A673 (cell line): ENCODE data around the gene PSMC5. TPM values are rescaled to one million over a fixed set of nuclear protein-coding genes. Genes with fewer than 3 reads are reported as not detected.

Experiments
- BruUV-seq: library from RNA; stranded (reverse); fragments of 400-500 nt; replicated peaks from 2 replicates; lab custom pipeline; 2021; lab: Mats Ljungman, UMichigan
- CTCF ChIA-PET: fragments of 300-600 bp; sonication (Branson Sonifier 250); formaldehyde crosslinking; loops from one replicate; lab custom pipeline; 2022; ENCODE audit warnings: antibody characterized with exemption; lab: Charles Lee
- POLR2A ChIA-PET: fragments of 300-600 bp; sonication (Branson Sonifier 250); formaldehyde crosslinking; loops from one replicate; lab custom pipeline; 2022; ENCODE audit warnings: antibody characterized with exemption; ENCODE audit not compliant: low non-redundant PET; lab: Charles Lee
- DNase-seq: peaks from one replicate; pipeline ENCODE4 v3.0.0-alpha.2; 2015; ENCODE audit warnings: low spot score
- H3K27ac ChIP-seq: fragments of 200-600 bp; sonication (generic); 2 replicates; pipeline ENCODE4 v1.5.1; 2016; ENCODE audit warnings: mixed run types, low read depth, mild to moderate bottlenecking, mixed read lengths, antibody characterized with exemption, low read length; ENCODE audit not compliant: poor library complexity, severe bottlenecking
- H3K27me3 ChIP-seq: fragments of 200-600 bp; sonication (generic); replicated peaks from 2 replicates; pipeline ENCODE4 v1.6.1; 2017; ENCODE audit warnings: mixed run types, low read depth, mild to moderate bottlenecking, mixed read lengths, antibody characterized with exemption, low read length; ENCODE audit not compliant: insufficient read depth, poor library complexity
- H3K36me3 ChIP-seq: fragments of 200-600 bp; sonication (generic); 2 replicates; pipeline ENCODE4 v1.6.1; 2016; ENCODE audit warnings: mixed run types, mild to moderate bottlenecking, mixed read lengths, antibody characterized with exemption, low read length; ENCODE audit not compliant: insufficient read depth, poor library complexity, severe bottlenecking
- H3K4me1 ChIP-seq: fragments of 200-600 bp; sonication (generic); 2 replicates; pipeline ENCODE4 v1.6.1; 2017; ENCODE audit warnings: mixed run types, mild to moderate bottlenecking, mixed read lengths, antibody characterized with exemption, low read length; ENCODE audit not compliant: insufficient read depth, poor library complexity, severe bottlenecking
- H3K4me3 ChIP-seq: fragments of 200-600 bp; sonication (generic); 2 replicates; pipeline ENCODE4 v1.5.1; 2016; ENCODE audit warnings: low read depth, mixed run types, mild to moderate bottlenecking, mixed read lengths, low read length; ENCODE audit not compliant: poor library complexity, severe bottlenecking
- H3K9me3 ChIP-seq: fragments of 200-600 bp; sonication (generic); 2 replicates; pipeline ENCODE4 v1.6.1; 2016; ENCODE audit warnings: mixed run types, low read depth, mild to moderate bottlenecking, mixed read lengths, antibody characterized with exemption, low read length; ENCODE audit not compliant: poor library complexity, severe bottlenecking
- CTCF ChIP-seq: fragments of 300-800, 200-600 bp; sonication (generic); conservative IDR thresholded peaks from 2 replicates; pipeline ENCODE4 v1.5.1; 2017; ENCODE audit warnings: low read depth, mild to moderate bottlenecking, antibody characterized with exemption, low read length, moderate library complexity, mixed read lengths
- EZH2 ChIP-seq: fragments of 200-600 bp; sonication (generic); IDR thresholded peaks from 2 replicates; pipeline ENCODE4 v1.6.1; 2017; ENCODE audit warnings: borderline replicate concordance, low read depth, mild to moderate bottlenecking, mixed read lengths, antibody characterized with exemption, low read length; ENCODE audit not compliant: poor library complexity, severe bottlenecking
- intact Hi-C: fragments of 100-400 bp; cut with micrococcal nuclease; formaldehyde crosslinking; loops from one replicate; pipeline ENCODE4 v1.10.0; 2022; ENCODE audit not compliant: unreplicated experiment
- total RNA-seq: library from RNA; stranded (reverse); gene quantifications from 2 replicates; pipeline ENCODE4 v1.2.3, GENCODE V29; 2021

The PSMC5 gene
- total RNA-seq, 1 experiment from 2014 or later = 302 TPM

DNA sequence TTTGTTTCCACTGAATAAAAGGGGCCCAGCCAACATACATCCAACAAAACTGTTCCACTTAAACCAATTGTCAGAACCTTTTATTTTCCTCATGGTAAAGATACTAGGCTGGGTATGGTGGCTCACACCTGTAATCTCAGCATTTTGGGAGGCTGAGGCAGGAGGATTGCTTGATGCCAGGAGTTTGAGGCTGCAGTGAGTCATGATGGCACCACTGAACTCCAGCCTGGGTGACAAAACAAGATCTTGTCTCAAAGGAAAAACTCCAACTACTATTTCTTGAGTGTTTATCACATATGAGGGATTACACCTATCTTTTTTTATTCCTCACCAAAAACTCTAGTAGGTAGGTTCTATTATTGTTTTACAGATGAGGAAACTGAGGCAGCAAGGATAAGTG lies 4.7 kb upstream of the PSMC5 start:
- no peaks in the 10 kb centered on the region for H3K9me3 ChIP-seq
- H3K27ac ChIP-seq = no peak overlapping the region
- TF ChIP-seq CTCF (no peak), EZH2 (no peak)
- no peak overlapping the region for H3K4me3 ChIP-seq
- BruUV-seq = no TSS peak
- DNase-seq = no peak
- no peaks in the 10 kb centered on the region for H3K4me1 ChIP-seq
- no peaks in the 10 kb centered on the region for H3K27me3 ChIP-seq
- ChIA-PET POLR2A (no interaction called here), CTCF (no interaction called here)
- H3K36me3 ChIP-seq = peaks cover 81% of the 10 kb centered on the region
- intact Hi-C loops = no loop called here

- no peak for DNase-seq
- no peak overlapping the region for H3K27ac ChIP-seq
- H3K4me3 ChIP-seq = no peak overlapping the region
- CTCF ChIA-PET = no interaction called here
- H3K4me1 ChIP-seq = peaks cover 7% of the 10 kb centered on the region
- intact Hi-C loops = no loop called here
- BruUV-seq = no TSS peak
- POLR2A ChIA-PET = no interaction called here
- no peaks in the 10 kb centered on the region for H3K9me3 ChIP-seq
- H3K27me3 ChIP-seq = no peaks in the 10 kb centered on the region
- TF ChIP-seq EZH2 (no peak), CTCF (no peak)
- peaks cover 71% of the 10 kb centered on the region for H3K36me3 ChIP-seq
Measured at GRCh38 chr17:63823659-63824331, 3.4 kb upstream of the PSMC5 start.

DNA sequence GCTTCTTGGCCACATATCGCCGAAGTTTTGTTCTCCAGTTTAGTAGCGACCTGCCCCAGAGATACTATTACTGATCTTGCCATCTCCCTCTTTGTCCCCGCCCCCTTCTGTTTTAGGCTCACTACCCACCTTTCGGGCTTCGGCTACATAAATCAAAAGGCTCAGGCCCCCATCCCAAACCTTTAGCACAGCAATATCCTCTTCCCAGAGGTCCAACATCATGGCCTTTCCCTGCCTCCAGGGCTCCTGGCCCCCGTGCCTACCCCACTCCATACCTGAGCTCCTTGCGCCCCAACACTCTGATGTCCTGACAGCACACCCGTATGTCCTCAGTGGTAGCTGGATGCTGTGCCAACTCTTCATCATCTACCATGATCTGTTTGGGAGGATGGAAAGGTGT lies 2.9 kb upstream of the PSMC5 start:
- no peak overlapping the region for H3K4me3 ChIP-seq
- no peak overlapping the region for H3K27ac ChIP-seq
- BruUV-seq = no TSS peak
- intact Hi-C loops = no loop called here
- DNase-seq = no peak
- H3K27me3 ChIP-seq = no peaks in the 10 kb centered on the region
- TF ChIP-seq CTCF (no peak), EZH2 (no peak)
- H3K36me3 ChIP-seq = peaks cover 71% of the 10 kb centered on the region
- POLR2A ChIA-PET = no interaction called here
- CTCF ChIA-PET = no interaction called here
- H3K4me1 ChIP-seq = peaks cover 12% of the 10 kb centered on the region
- no peaks in the 10 kb centered on the region for H3K9me3 ChIP-seq
